ENCODE results near the gene EGF.
"Not testable (repeated sequence)": the region's sequence is repeated elsewhere in the genome, so short reads cannot be mapped to it uniquely, and the experiment has no call there.

The EGF gene

GRCh38 chr4:109915385-109916026 is 2.8 kb downstream of the EGF start:
- no peak for DNase-seq

DNA sequence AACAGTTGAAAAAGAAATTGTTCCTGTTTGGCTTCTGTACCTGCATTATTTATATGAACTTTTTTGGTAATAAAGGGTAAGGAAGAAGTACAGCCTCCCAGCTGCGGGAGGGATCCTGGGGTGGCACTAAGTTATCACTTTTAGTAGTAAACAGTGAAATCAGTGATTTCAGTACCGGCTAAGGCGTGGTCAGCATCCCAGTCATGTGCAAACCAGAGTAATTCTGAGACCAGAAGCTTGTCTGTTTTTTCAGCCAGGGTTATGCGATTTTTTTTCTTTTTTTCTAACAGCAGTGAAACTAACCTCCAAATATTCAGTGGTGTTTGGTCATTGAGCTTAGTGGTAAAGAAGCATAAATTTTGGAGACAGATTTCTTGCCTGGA is 3.3 kb downstream of the EGF start:
- no peak for DNase-seq

- DNase-seq = no peak
Observed at GRCh38 chr4:109921384-109921808, 8.7 kb downstream of the EGF start.

DNA sequence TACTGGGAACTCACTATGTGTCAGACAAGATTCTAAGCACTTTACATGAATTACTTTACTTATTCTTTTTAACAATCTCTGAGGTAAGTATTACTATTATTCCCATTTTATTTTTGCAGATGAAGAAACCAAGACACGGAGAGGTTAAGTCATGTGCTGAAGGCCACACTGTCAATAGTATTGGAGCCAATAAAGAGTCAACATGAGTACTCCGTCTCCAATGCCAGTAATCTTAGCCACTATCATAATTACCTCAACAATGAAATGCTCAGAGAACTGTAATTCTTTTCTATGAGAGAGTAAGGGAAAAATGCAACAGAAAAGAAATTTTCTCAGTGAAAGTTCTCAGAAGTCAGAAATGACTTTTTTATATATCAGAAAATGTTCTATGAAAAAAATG is 12.7 kb downstream of the EGF start:
- DNase-seq = no peak

GRCh38 chr4:109928327-109929045 is 15.8 kb downstream of the EGF start:
- no peak for DNase-seq

- DNase-seq = no peak
Observed at GRCh38 chr4:109930464-109930863, 17.8 kb downstream of the EGF start.

GRCh38 chr4:109930872-109931271 is 18.2 kb downstream of the EGF start:
- no peak for DNase-seq

GRCh38 chr4:109931318-109931717 is 18.6 kb downstream of the EGF start:
- no peak for DNase-seq

- not testable (repeated sequence) for DNase-seq
Observed at GRCh38 chr4:109937352-109937751, 24.7 kb downstream of the EGF start.

DNA sequence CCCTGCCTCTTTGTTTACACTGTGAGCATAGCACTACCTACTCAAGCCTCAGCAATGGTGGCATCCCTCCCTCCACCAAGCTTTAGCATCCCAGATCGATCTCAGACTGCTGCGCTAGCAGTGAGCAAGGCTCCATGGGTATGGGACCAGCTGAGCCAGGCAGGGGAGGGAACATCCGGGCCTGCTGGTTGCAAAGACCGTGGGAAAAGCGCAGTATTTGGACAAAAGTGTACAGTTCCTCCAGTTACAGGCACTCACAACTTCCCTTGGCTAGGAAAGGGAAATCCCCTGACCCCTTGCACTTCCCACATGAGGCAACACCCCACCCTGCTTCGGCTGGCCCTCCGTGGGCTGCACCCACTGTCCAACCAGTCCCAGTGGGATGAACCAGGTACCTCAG is 26.5 kb downstream of the EGF start:
- DNase-seq = no peak

GRCh38 chr4:109942292-109942926 is 29.7 kb downstream of the EGF start:
- no peak for DNase-seq

DNA sequence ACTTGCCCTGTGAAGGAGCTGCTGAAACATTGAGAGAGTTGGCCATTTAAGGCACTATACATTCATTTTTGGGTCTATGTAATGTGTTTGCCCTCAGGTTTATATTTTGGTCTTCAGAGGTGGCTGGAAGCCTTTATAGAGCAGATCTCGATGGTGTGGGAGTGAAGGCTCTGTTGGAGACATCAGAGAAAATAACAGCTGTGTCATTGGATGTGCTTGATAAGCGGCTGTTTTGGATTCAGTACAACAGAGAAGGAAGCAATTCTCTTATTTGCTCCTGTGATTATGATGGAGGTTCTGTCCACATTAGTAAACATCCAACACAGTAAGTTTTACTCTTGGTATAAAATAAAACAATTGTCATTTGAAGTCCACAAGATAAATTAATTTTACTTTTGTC is 31.1 kb downstream of the EGF start:
- no peak for DNase-seq

- no peak for DNase-seq
Observed at GRCh38 chr4:109944591-109944990, 31.9 kb downstream of the EGF start.

DNA sequence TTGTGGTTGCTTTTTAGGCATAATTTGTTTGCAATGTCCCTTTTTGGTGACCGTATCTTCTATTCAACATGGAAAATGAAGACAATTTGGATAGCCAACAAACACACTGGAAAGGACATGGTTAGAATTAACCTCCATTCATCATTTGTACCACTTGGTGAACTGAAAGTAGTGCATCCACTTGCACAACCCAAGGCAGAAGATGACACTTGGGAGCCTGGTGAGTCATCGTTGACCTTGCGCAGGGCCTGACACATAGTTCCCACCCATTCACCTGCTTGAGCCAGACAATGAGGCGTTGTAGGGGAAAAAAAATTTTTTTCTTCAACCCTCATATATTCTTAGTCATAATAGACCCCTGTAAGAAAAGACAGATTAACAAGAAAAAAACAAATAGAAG is 32.4 kb downstream of the EGF start:
- DNase-seq = no peak

GRCh38 chr4:109946120-109946519 is 33.4 kb downstream of the EGF start:
- DNase-seq = no peak

- no peak for DNase-seq
Observed at GRCh38 chr4:109947457-109947856, 34.8 kb downstream of the EGF start.

DNA sequence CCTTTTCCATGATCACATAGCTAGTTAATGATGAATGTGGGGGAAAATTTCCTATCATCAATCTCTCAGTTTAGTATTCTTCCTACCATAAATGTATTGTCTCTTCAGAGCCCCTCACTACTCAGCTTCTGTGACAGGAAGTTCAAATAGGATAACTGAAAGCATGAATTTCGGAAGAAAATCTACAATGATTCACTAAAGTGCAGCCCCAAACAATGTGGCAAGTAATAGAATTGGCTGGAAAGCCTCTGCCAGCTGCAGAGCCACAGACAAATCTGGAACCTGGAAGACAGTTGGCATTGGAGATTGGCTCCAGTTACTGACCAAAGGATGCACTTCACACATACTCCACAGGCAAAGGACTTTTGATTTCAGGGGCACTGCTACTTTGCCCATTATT is 35.2 kb downstream of the EGF start:
- no peak for DNase-seq

DNA sequence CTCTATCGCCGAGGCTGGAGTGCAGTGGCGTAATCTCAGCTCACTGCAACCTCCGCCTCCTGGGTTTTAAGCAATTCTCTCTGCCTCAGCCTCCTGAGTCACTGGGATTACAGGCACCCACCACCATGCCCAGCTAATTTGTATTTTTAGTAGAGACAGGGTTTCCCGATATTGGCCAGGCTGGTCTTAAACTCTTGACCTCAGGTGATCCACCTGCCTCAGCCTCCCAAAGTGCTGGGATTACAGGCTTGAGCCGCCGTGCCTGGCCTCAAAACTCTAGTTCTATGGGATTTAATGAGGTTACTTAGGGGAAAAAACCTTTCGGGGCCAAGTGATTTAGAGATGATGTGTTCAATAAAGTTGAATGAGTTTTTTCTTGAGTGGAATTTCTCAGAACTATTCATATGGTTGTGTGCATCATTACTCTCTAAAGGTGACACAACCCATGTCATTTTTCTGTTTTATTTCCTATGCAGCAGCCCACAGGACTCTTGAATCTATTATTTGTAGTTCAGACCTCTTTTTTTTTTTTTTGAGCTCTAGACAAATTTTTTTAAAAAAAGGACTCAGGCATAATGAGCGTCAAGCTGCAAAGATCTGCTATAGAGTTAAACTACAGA is 36.5 kb downstream of the EGF start:
- not testable (repeated sequence) for DNase-seq

DNA sequence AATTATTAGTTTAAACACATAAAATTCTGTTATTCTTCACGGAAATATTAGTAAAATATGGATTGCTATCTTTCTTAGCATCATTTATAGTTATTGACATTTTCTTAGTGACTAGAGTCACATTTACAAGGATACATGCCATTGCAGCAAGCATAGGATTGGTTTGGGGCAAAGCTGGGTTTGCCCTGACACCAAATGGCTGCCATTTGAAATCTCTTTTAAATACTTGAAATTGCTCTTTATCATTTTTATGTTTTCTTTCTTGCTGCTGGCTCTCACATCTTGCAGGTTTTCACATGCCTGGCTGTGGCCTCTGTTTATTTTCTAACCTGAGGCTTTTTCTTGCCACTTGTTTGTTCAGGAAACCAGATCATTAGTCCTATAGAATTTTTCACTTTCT is 39.9 kb downstream of the EGF start:
- DNase-seq = no peak

- DNase-seq = no peak
Observed at GRCh38 chr4:109953556-109953955, 40.9 kb downstream of the EGF start.

DNA sequence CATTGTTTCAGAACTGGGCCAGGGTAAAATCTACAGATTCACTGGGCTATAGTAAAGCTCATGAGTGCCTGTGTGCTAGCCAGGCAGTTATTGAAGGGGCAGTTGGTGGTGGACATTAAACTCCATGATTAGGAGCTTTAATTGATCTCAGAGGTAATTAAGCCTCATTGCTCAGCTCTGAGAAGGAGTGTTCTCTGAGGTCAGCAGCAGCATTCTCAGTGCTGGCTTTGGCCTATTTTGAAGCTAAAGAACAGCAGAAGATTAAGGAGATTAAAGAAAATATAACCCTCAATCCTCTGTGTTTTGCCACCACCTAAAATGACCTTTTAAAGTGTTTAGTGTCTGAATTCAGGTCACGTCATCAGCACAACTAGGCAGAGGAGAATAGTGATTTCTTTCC is 42.5 kb downstream of the EGF start:
- DNase-seq = no peak

DNA sequence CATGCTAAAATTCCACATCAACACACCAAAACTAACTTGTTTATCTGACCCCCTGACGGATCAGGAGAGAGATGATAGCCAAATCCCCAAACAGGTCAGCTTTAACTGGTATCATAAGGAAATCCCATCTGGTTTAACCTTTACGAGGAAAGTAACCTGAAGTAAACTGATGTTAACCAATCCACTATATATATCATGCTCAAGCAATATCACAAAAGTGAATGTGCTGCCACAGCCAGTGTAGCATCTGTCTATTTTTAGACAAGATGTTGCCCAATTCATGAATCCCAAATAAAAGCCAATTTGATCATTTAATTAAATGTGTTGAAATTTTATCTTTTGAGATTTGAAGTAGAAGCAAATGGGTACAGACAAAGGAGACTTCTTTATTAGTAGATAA is 44.5 kb downstream of the EGF start:
- DNase-seq = no peak

DNA sequence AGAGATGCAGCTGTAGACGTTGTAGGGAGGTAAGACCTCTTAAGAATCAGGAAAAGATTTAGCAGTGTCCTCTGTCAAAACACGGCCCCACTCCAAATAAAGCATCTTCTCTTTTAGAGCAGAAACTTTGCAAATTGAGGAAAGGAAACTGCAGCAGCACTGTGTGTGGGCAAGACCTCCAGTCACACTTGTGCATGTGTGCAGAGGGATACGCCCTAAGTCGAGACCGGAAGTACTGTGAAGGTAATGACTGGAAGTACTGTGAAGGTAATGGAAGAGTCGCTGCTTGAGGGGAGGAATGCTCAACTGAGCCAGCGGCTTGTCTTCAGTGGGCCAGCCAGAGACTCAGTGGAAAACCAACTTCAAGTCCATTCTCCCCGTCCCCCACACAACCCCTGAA is 46.5 kb downstream of the EGF start:
- no peak for DNase-seq

DNA sequence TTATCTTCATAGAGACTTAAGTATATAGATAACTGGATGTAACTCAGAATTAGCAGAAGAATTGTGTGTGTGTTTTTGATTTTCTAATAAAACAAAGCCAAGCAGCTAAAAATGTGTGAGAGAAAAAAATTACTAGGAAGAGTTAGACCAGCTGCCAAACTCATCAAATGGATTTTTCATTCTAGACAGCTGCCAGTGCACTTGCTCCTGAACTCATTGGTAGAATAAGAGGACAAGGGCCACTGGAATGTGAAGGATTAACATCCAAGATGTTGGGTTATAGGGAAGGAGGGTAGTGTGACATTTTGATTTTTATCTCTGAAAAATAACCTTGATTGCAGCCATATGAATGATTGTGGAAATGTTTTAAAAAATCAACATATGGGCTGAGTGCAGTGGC is 49.7 kb downstream of the EGF start:
- no peak for DNase-seq
